ENCODE measurements around the gene SACS.
"Not testable (repeated sequence)": the region's sequence is repeated elsewhere in the genome, so short reads cannot be mapped to it uniquely, and the experiment has no call there.

SACS gene

DNA sequence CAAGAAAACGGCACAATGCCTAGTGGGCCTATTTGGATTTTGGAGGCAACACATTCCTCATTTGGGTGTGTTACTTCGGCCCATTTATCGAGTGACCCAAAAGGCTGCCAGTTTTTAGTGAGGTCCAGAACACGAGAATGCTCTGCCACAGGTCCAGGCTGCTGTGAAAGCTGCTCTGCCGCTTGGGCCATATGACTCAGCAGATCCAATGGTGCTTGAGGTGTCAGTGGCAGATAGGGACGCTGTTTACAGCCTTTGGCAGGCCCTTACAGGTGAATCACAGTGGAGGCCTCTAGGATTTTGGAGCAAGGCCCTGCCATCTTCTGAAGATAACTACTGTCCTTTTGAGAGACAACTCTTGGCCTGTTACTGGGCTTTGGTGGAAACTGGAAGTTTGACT lies 118.7 kb downstream of the SACS start:
- in situ Hi-C loops (cut with MboI; ENCODE audit: low sequenced_read_pairs): not testable (repeated sequence)

DNA sequence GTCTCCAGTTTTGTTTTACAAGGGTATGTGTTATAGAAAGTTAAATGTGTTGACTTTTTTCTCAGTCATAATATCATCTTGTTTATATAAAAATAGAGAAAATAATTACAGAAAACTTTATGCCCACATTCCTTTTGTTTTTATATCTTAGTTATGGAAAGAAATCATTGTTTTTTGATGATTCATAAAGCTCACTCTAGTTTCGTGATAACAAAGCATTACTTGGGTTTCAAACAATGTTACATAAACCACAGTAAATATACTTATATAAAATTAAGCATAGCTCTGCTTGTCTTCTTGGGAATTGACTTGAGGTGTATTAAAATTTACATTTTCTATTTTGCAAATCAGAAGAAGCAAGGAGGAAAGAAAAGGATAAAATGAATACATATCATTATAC lies 140.9 kb downstream of the SACS start:
- in situ Hi-C loops (cut with MboI; ENCODE audit: low sequenced_read_pairs): no loop called here

DNA sequence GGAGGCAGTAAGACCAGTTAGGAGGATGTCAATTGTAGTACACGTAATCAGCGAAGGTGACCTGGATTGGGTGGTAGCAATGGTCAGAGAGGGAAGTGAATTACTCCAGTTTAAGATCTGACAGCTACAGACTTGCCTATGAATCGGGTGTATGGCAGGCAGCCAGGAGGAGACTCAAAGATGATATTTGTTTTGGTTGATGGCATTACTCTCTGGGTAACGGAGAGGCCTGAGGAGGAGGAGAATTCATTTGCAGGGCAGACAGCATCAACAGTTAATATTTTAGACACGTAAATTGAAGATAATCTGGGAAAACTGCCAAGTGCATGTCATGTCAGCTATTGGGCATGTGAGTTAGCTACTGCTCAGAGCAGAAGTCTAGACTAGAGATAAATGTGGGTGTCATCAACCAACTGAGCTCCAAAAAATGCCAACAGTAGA lies 143.6 kb downstream of the SACS start:
- in situ Hi-C loops (cut with MboI; ENCODE audit: low sequenced_read_pairs): no loop called here

DNA sequence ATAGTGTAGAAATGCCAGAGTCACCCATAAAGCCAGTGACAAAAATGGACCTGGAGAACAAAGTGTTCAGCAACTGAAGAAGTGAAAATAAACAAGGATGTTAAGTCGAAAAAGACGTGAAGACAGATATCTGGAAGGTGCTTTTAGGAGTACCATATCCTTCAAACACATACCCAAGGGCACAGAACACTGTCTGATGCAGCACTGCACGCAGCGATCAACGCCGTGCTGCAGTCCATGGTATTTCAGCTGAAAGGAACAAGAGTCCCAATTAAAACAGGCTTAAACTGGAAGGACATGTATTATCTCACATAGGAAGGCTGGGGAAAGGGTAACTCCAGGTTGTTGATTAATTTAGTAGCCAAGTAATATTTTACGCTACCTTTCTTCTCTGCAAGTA lies 144.5 kb downstream of the SACS start:
- in situ Hi-C loops (cut with MboI; ENCODE audit: low sequenced_read_pairs): no loop called here

DNA sequence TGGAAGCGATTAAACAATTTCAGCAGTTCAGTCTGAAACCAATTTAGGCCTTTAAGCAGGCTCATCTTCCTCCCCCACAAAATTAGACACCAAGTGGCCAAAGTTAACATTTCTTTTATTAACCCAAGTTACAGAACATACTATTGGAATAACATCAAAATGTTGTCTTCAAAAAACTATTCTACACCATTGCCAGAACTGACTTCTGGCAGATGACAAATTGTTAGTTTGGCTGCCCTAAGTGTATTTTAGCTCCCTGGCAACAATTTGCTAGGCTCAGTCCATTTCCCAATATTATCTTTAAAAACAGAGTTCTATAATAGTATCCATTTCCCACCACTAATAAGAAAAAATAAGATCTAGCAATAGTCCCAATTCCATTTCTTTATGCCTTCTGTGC lies 144.9 kb downstream of the SACS start:
- in situ Hi-C loops (cut with MboI; ENCODE audit: low sequenced_read_pairs): no loop called here

DNA sequence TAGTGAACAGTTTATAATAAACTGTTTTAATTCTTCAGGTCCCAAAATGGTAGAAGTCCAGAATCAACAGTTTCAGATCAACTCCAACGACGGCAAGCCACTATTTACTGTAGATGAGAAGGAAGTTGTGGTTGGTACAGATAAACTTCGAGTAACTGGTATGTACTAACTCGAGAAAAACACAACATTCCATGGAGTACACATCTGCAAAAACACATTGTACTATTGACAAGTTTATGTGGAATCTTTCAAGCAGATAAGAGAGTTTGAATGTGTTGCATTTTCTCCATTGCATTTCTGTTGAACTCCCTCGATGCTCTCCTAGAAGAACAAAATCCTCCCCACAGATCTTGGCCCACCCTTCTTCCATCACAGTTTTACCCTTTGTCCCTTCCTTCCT lies 154.2 kb downstream of the SACS start:
- in situ Hi-C loops (cut with MboI; ENCODE audit: low sequenced_read_pairs): no loop called here
